GM12865 (cell line): ENCODE results near the gene SYPL2.

Experiments used
- DNase-seq: peaks from one replicate; pipeline ENCODE4 v3.0.0; 2010; ENCODE audit warnings: low read depth
- H3K4me3 ChIP-seq: 2 replicates; pipeline ENCODE4 v1.5.1; 2011; ENCODE audit warnings: mild to moderate bottlenecking, low read depth, low read length, control low read depth
- TF ChIP-seq, protein P1 (sequence below): IDR thresholded peaks from 2 replicates; pipeline ENCODE4 v1.5.1; 2011; ENCODE audit warnings: low read length, control low read depth, low read depth, inconsistent platforms; ENCODE audit not compliant: insufficient read depth; ENCODE audit errors: missing control alignments

The SYPL2 gene

DNA sequence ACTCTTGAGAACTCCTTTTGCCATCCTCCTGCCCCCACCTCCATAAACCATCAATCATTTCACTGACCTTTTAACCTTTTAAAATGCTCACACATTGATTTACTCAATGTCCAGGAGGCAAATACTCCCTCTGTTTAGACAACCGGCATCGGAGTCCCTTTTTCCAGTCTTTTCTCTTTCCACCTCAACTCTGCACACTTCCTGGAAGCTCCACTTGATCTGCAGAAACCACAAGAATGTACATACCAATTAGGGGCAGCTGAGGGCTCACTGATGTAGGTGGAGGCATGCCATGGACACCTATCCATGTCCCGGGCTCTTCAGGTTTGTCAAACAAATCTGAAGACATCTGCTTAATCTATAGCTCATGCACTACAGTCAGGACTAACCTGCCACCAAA, 48.5 kb downstream of the SYPL2 start:
- DNase-seq, result no peak
- no peak overlapping the region for H3K4me3 ChIP-seq
- TF ChIP-seq, protein P1, sequence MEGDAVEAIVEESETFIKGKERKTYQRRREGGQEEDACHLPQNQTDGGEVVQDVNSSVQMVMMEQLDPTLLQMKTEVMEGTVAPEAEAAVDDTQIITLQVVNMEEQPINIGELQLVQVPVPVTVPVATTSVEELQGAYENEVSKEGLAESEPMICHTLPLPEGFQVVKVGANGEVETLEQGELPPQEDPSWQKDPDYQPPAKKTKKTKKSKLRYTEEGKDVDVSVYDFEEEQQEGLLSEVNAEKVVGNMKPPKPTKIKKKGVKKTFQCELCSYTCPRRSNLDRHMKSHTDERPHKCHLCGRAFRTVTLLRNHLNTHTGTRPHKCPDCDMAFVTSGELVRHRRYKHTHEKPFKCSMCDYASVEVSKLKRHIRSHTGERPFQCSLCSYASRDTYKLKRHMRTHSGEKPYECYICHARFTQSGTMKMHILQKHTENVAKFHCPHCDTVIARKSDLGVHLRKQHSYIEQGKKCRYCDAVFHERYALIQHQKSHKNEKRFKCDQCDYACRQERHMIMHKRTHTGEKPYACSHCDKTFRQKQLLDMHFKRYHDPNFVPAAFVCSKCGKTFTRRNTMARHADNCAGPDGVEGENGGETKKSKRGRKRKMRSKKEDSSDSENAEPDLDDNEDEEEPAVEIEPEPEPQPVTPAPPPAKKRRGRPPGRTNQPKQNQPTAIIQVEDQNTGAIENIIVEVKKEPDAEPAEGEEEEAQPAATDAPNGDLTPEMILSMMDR, result no peak

DNA sequence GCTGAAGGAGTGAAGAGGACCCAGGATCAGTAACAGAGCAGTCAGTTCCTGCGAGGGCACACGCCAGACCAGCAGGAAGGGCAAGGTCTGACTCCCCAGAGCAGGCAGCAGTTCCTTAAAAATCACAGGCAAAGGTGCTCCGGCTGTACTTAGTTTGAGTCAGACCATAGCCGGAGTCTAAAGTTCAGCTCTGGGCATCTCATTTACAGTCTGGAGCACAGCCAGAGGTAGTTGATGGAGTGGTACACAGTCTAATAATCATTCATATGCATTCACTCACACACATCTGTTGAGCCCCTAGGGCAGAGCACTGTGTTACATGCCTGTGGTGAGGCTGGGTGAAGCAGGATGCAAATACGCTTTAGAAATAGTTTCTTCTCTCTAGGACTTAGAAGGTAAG, 50.5 kb downstream of the SYPL2 start:
- no peak overlapping the region for H3K4me3 ChIP-seq
- TF ChIP-seq, protein P1, result no peak
- no peak for DNase-seq

- no peak overlapping the region for H3K4me3 ChIP-seq
- DNase-seq, result no peak
Observed at GRCh38 chr1:109517337-109517736, 51.0 kb downstream of the SYPL2 start.

GRCh38 chr1:109521002-109521951, 54.9 kb downstream of the SYPL2 start:
- TF ChIP-seq, protein P1, result no peak
- no peak overlapping the region for H3K4me3 ChIP-seq
- DNase-seq, result no peak

More at GRCh38 chr1:109517337-109517736, 51.0 kb downstream of the SYPL2 start:
- TF ChIP-seq, protein P1, result no peak

DNA sequence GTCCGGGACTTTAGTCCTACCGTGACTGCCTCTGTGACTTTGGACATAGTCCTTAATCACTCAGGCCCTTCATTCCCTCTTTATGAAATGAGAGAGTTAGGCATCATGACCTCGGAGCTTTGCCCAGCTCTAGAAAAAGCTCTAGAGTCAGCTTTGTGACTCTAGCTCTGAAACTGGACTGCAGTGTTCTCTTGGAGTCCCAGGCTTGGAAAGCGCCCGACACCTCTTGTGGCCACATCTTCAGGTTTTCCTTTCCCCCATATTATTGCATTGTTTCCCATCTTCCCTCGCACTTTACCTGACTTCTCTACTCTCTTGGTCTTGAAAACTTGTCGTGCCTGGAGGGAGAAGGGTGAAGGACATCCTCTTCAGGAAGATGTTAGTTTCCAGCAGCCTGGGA, 55.7 kb downstream of the SYPL2 start:
- no peak overlapping the region for H3K4me3 ChIP-seq
- no peak for DNase-seq
- TF ChIP-seq, protein P1, result no peak

- TF ChIP-seq, protein P1, result no peak
- DNase-seq, result no peak
- H3K4me3 ChIP-seq, result no peak overlapping the region
Observed at GRCh38 chr1:109523706-109524105, 57.4 kb downstream of the SYPL2 start.
